H9 (cell line): Measurements from ENCODE around the gene SNN. TPM values are rescaled to one million over a fixed set of nuclear protein-coding genes. Genes with fewer than 3 reads are reported as not detected.
A peak's percentile ranks its signal among the peaks of the same experiment; 100 is the strongest.

Source experiments
- DNase-seq: peaks from one replicate; pipeline ENCODE4 v3.0.0-alpha.2; 2017
- H2AFZ ChIP-seq: one replicate; pipeline ENCODE4 v1.6.1; 2013; ENCODE audit warnings: mild to moderate bottlenecking, low read length, control low read depth, moderate library complexity
- H2AK5ac ChIP-seq: 2 replicates; pipeline ENCODE4 v1.6.1; 2013; ENCODE audit warnings: low read length, control low read depth, mixed read lengths; ENCODE audit not compliant: insufficient read length
- H2BK120ac ChIP-seq: one replicate; pipeline ENCODE4 v1.6.1; 2013; ENCODE audit warnings: low read depth, mild to moderate bottlenecking, low read length, control low read depth, inconsistent platforms; ENCODE audit not compliant: poor library complexity, severe bottlenecking
- H2BK12ac ChIP-seq: 2 replicates; pipeline ENCODE4 v1.6.1; 2013; ENCODE audit warnings: low read length, control low read depth, mixed read lengths, low read depth; ENCODE audit not compliant: insufficient read length
- H2BK15ac ChIP-seq: 2 replicates; pipeline ENCODE4 v1.6.1; 2013; ENCODE audit warnings: low read depth, low read length, control low read depth
- H2BK20ac ChIP-seq: one replicate; pipeline ENCODE4 v1.6.1; 2013; ENCODE audit warnings: low read depth, mild to moderate bottlenecking, low read length, control low read depth, inconsistent platforms; ENCODE audit not compliant: poor library complexity, severe bottlenecking
- H2BK5ac ChIP-seq: 2 replicates; pipeline ENCODE4 v1.6.1; 2013; ENCODE audit warnings: low read length, control low read depth, mixed read lengths; ENCODE audit not compliant: insufficient read length
- H3K14ac ChIP-seq: 2 replicates; pipeline ENCODE4 v1.6.1; 2013; ENCODE audit warnings: low read length, control low read depth; ENCODE audit not compliant: insufficient read depth
- H3K18ac ChIP-seq: 2 replicates; pipeline ENCODE4 v1.6.1; 2013; ENCODE audit warnings: low read depth, mild to moderate bottlenecking, mixed read lengths, low read length, control low read depth; ENCODE audit not compliant: insufficient read length
- H3K23ac ChIP-seq: 2 replicates; pipeline ENCODE4 v1.6.1; 2013; ENCODE audit warnings: low read length, control low read depth, mixed read lengths, low read depth; ENCODE audit not compliant: insufficient read length
- H3K23me2 ChIP-seq: 2 replicates; pipeline ENCODE4 v1.6.1; 2013; ENCODE audit warnings: low read depth, mild to moderate bottlenecking, mixed read lengths, low read length, control low read depth; ENCODE audit not compliant: insufficient read length, poor library complexity, severe bottlenecking
- H3K27ac ChIP-seq: 2 replicates; pipeline ENCODE4 v1.5.1; 2013; ENCODE audit warnings: low read length, control low read depth, mixed read lengths, low read depth; ENCODE audit not compliant: insufficient read length
- H3K27me3 ChIP-seq: 2 replicates; pipeline ENCODE4 v1.6.1; 2013; ENCODE audit warnings: low read length, control low read depth, inconsistent platforms; ENCODE audit not compliant: insufficient read depth
- H3K4ac ChIP-seq: 2 replicates; pipeline ENCODE4 v1.6.1; 2013; ENCODE audit warnings: low read depth, mild to moderate bottlenecking, control low read depth, inconsistent platforms, low read length, moderate library complexity
- H3K4me1 ChIP-seq: 2 replicates; pipeline ENCODE4 v1.6.1; 2013; ENCODE audit warnings: low read length, control low read depth, inconsistent platforms; ENCODE audit not compliant: insufficient read depth
- H3K4me2 ChIP-seq: 2 replicates; pipeline ENCODE4 v1.6.1; 2013; ENCODE audit warnings: low read length, control low read depth, mixed read lengths; ENCODE audit not compliant: insufficient read length, insufficient read depth
- H3K56ac ChIP-seq: 2 replicates; pipeline ENCODE4 v1.6.1; 2013; ENCODE audit warnings: low read depth, mild to moderate bottlenecking, mixed read lengths, low read length, control low read depth; ENCODE audit not compliant: insufficient read length
- H3K79me1 ChIP-seq: 2 replicates; pipeline ENCODE4 v1.6.1; 2013; ENCODE audit warnings: low read depth, mild to moderate bottlenecking, moderate library complexity, low read length, control low read depth, inconsistent platforms; ENCODE audit not compliant: insufficient read depth, poor library complexity, severe bottlenecking
- H3K79me2 ChIP-seq: 2 replicates; pipeline ENCODE4 v1.6.1; 2013; ENCODE audit warnings: low read length, control low read depth, inconsistent platforms; ENCODE audit not compliant: insufficient read depth
- H3K9ac ChIP-seq: 2 replicates; pipeline ENCODE4 v1.6.1; 2013; ENCODE audit warnings: low read length, control low read depth, mixed read lengths; ENCODE audit not compliant: insufficient read length; ENCODE audit errors: extremely low read depth
- H3K9me3 ChIP-seq: one replicate; pipeline ENCODE4 v1.6.1; 2013; ENCODE audit warnings: low read depth, low read length, inconsistent platforms; ENCODE audit not compliant: control insufficient read depth
- H3T11ph ChIP-seq: one replicate; pipeline ENCODE4 v1.6.1; 2013; ENCODE audit warnings: mild to moderate bottlenecking, low read length, control low read depth, inconsistent platforms
- H4K20me1 ChIP-seq: one replicate; pipeline ENCODE4 v1.6.1; 2013; ENCODE audit not compliant: control insufficient read depth, insufficient read length, insufficient read depth
- H4K5ac ChIP-seq: 2 replicates; pipeline ENCODE4 v1.6.1; 2013; ENCODE audit warnings: low read depth, mild to moderate bottlenecking, mixed read lengths, low read length, control low read depth; ENCODE audit not compliant: insufficient read length
- H4K8ac ChIP-seq: replicated peaks from 2 replicates; pipeline ENCODE4 v1.6.1; 2013; ENCODE audit warnings: low read length, control low read depth, mixed read lengths, low read depth; ENCODE audit not compliant: insufficient read length
- H4K91ac ChIP-seq: 2 replicates; pipeline ENCODE4 v1.6.1; 2013; ENCODE audit warnings: low read depth, mild to moderate bottlenecking, moderate library complexity, mixed read lengths, low read length, control low read depth; ENCODE audit not compliant: insufficient read length
- H3K27ac Mint-ChIP-seq, 3 experiments: 2 replicates in 2 of 3; 3 replicates in 1 of 3; pipeline ENCODE4 v1.8.0; 2020 to 2021; ENCODE audit warnings: mixed read lengths in 3 of 3, mild to moderate bottlenecking in 1 of 3, moderate library complexity in 1 of 3
- H3K27me3 Mint-ChIP-seq: 2 replicates; pipeline ENCODE4 v1.8.0; 2021; ENCODE audit warnings: low read depth, mild to moderate bottlenecking, moderate library complexity, mixed read lengths
- H3K36me3 Mint-ChIP-seq, 3 experiments: 2 replicates in 2 of 3; 3 replicates in 1 of 3; pipeline ENCODE4 v1.8.0; 2020 to 2021; ENCODE audit warnings: low read depth in 3 of 3, mixed read lengths in 3 of 3; ENCODE audit not compliant: insufficient read depth in 1 of 3
- H3K4me1 Mint-ChIP-seq, 2 experiments: 2 replicates each; pipeline ENCODE4 v1.8.0; 2020; ENCODE audit warnings: mixed read lengths in 2 of 2
- H3K4me3 Mint-ChIP-seq, 2 experiments: 2 replicates in 1 of 2; 3 replicates in 1 of 2; pipeline ENCODE4 v1.8.0; 2020 to 2021; ENCODE audit warnings: mild to moderate bottlenecking in 2 of 2, mixed read lengths in 2 of 2, moderate library complexity in 1 of 2
- H3K9me3 Mint-ChIP-seq, 2 experiments: 2 replicates in 1 of 2; 3 replicates in 1 of 2; pipeline ENCODE4 v1.8.0; 2020; ENCODE audit warnings: mild to moderate bottlenecking in 2 of 2, mixed read lengths in 2 of 2, moderate library complexity in 1 of 2
- WGBS: extraction: QIAGEN DNeasy Blood & Tissue Kit; methylation state at CpG from one replicate; pipeline ENCODE4 v1.1.7; 2013; ENCODE audit warnings: missing lambda C conversion rate, low lambda C conversion rate, mixed read lengths; ENCODE audit not compliant: insufficient read length; ENCODE audit errors: extremely low coverage; 5-methylcytosine and 5-hydroxymethylcytosine counted together
- total RNA-seq: library from RNA; stranded (reverse); gene quantifications from 2 replicates; pipeline ENCODE4 v1.2.1, GENCODE V29; 2021
- TF ChIP-seq, protein P1 (sequence below): fragments of 200-600 bp; sonication (generic); conservative IDR thresholded peaks from 3 replicates; pipeline ENCODE4 v1.8.0; 2021; ENCODE audit warnings: antibody characterized with exemption, mild to moderate bottlenecking

Gene SNN
- total RNA-seq, 1 experiment from 2014 or later, result 44.2 TPM

- H3K27me3 Mint-ChIP-seq, result no peaks in the 10 kb centered on the region
- Histone ChIP-seq H3K23me2 (no peaks in the 10 kb centered on the region), H2BK5ac (no peak overlapping the region), H3K23ac (no peak overlapping the region), H2BK12ac (no peak overlapping the region), H4K91ac (no peak overlapping the region), H3K4ac (no peak overlapping the region), H3K4me1 (no peaks in the 10 kb centered on the region), H3K79me1 (no peaks in the 10 kb centered on the region), H3K27me3 (no peaks in the 10 kb centered on the region), H4K8ac (no peak overlapping the region), H3K4me2 (no peak overlapping the region), H2BK120ac (no peak overlapping the region), H3K14ac (no peak overlapping the region), H2AK5ac (no peak overlapping the region), H2BK20ac (no peak overlapping the region), H3K9ac (no peak overlapping the region), H4K5ac (no peak overlapping the region), H2AFZ (no peak overlapping the region), H3T11ph (no peak overlapping the region), H4K20me1 (no peaks in the 10 kb centered on the region), H3K18ac (no peak overlapping the region), H3K9me3 (no peaks in the 10 kb centered on the region), H3K56ac (no peak overlapping the region), H3K79me2 (no peaks in the 10 kb centered on the region), H3K27ac (no peak overlapping the region), H2BK15ac (no peak overlapping the region)
- peaks cover 2 to 19% (median 9%) of the 10 kb centered on the region in 3 experiments; a peak in 6 of 7 replicates for H3K36me3 Mint-ChIP-seq
- TF ChIP-seq, protein P1, sequence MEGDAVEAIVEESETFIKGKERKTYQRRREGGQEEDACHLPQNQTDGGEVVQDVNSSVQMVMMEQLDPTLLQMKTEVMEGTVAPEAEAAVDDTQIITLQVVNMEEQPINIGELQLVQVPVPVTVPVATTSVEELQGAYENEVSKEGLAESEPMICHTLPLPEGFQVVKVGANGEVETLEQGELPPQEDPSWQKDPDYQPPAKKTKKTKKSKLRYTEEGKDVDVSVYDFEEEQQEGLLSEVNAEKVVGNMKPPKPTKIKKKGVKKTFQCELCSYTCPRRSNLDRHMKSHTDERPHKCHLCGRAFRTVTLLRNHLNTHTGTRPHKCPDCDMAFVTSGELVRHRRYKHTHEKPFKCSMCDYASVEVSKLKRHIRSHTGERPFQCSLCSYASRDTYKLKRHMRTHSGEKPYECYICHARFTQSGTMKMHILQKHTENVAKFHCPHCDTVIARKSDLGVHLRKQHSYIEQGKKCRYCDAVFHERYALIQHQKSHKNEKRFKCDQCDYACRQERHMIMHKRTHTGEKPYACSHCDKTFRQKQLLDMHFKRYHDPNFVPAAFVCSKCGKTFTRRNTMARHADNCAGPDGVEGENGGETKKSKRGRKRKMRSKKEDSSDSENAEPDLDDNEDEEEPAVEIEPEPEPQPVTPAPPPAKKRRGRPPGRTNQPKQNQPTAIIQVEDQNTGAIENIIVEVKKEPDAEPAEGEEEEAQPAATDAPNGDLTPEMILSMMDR, result no peak
- no CpG with 5 or more reads among the region's 8 CpGs for WGBS
- H3K9me3 Mint-ChIP-seq, result no peaks in the 10 kb centered on the region
- H3K4me3 Mint-ChIP-seq, result no peak overlapping the region
- H3K27ac Mint-ChIP-seq, result peak overlapping the region in 1 of 3 experiments; percentile 67; a peak in 1 of 7 replicates
- H3K4me1 Mint-ChIP-seq, result no peaks in the 10 kb centered on the region; a peak in 1 of 4 replicates
- DNase-seq, result no peak
Measured at GRCh38 chr16:11715246-11715947, 47.1 kb downstream of the SNN start.
